Measurements from ENCODE around the gene ZNF700. TPM values are rescaled to one million over a fixed set of nuclear protein-coding genes. Genes with fewer than 3 reads are reported as not detected.

ZNF700 gene
- total and polyA plus RNA-seq, 9 of the 15 experiments (the other 6 are each of a cell fraction or from before 2014, with no cell fraction given) = 10.3 to 24.7 (median 14.1) TPM

GRCh38 chr19:11944656-11945055, 19.7 kb downstream of the ZNF700 start:
- Histone ChIP-seq H3K9me3 (replicated peaks; ENCODE audit: control insufficient read depth, insufficient read depth, low read depth, low read length) (peaks cover 62% of the 10 kb centered on the region), H3K79me2 (ENCODE audit: control insufficient read depth, insufficient read depth, low read length) (peaks cover 36% of the 10 kb centered on the region), H3K9ac (ENCODE audit: insufficient read depth in 1 of 2, low read depth in 2 of 2, low read length in 2 of 2) (no peak overlapping the region), H3K4me3 (no peak overlapping the region), H3K36me3 (ENCODE audit: control insufficient read depth, insufficient read depth, low read length) (peaks cover 61% of the 10 kb centered on the region), H3K4me2 (ENCODE audit: insufficient read depth, low read length) (no peak overlapping the region), H3K27me3 (ENCODE audit: control insufficient read depth in 2 of 2, insufficient read depth in 2 of 2, low read length in 2 of 2) (no peaks in the 10 kb centered on the region), H2AFZ (ENCODE audit: low read depth, low read length) (no peak overlapping the region), H3K9me1 (ENCODE audit: control insufficient read depth, insufficient read depth, low read length) (no peaks in the 10 kb centered on the region), H4K20me1 (replicated peaks; ENCODE audit: control insufficient read depth, insufficient read depth, low read length) (no peaks in the 10 kb centered on the region), H3K27ac (ENCODE audit: extremely low read depth, low read depth, low read length) (no peak overlapping the region), H3K4me1 (replicated peaks in 1 of 2; ENCODE audit: control insufficient read depth in 2 of 2, insufficient read depth in 2 of 2, low read length in 2 of 2) (no peaks in the 10 kb centered on the region)
- ChIA-PET POLR2A (no interaction called here), CTCF (ENCODE audit: low intra/inter-chr PET ratio) (no interaction called here)
- ATAC-seq (no peak), FAIRE-seq (no peak), DNase-seq (ENCODE audit: extremely low read depth in 1 of 4, low spot score in 3 of 4) (no peak)
- in situ Hi-C loops (cut with MboI) = no loop called here
- no TSS peak for BruUV-seq (replicated peaks)
- 98% methylated on average over 4 of the region's 4 CpGs for WGBS (ENCODE audit: insufficient coverage, low coverage, missing lambda C conversion rate)
- intact Hi-C loops (cut with micrococcal nuclease) = no loop called here
- TF ChIP-seq HLTF (IDR thresholded peaks at IDR 0.05) (no peak), GATAD2B (IDR thresholded peaks at IDR 0.05; ENCODE audit: borderline replicate concordance) (no peak), STAT6 (CRISPR knock-in tag; IDR thresholded peaks at IDR 0.05) (no peak), ZNF354B (CRISPR knock-in tag; IDR thresholded peaks at IDR 0.05) (no peak), ZHX1 (conservative IDR thresholded peaks at IDR 0.05; ENCODE audit: low read length) (no peak), MTA1 (IDR thresholded peaks at IDR 0.05; ENCODE audit: borderline replicate concordance) (no peak), TFAP4 (CRISPR knock-in tag; IDR thresholded peaks at IDR 0.05; ENCODE audit: borderline replicate concordance) (no peak), IRF2 (CRISPR knock-in tag; IDR thresholded peaks at IDR 0.05) (no peak), RAD51 (IDR thresholded peaks at IDR 0.05; ENCODE audit: borderline replicate concordance, low read depth) (no peak), TEAD2 (tag; IDR thresholded peaks at IDR 0.05) (no peak), ZFP30 (CRISPR knock-in tag; IDR thresholded peaks at IDR 0.05; ENCODE audit: borderline replicate concordance) (no peak)
- TF ChIP-seq, protein P1, sequence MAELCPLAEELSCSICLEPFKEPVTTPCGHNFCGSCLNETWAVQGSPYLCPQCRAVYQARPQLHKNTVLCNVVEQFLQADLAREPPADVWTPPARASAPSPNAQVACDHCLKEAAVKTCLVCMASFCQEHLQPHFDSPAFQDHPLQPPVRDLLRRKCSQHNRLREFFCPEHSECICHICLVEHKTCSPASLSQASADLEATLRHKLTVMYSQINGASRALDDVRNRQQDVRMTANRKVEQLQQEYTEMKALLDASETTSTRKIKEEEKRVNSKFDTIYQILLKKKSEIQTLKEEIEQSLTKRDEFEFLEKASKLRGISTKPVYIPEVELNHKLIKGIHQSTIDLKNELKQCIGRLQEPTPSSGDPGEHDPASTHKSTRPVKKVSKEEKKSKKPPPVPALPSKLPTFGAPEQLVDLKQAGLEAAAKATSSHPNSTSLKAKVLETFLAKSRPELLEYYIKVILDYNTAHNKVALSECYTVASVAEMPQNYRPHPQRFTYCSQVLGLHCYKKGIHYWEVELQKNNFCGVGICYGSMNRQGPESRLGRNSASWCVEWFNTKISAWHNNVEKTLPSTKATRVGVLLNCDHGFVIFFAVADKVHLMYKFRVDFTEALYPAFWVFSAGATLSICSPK (IDR thresholded peaks at IDR 0.05; ENCODE audit: borderline replicate concordance) = no peak
- TF ChIP-seq, protein P2, sequence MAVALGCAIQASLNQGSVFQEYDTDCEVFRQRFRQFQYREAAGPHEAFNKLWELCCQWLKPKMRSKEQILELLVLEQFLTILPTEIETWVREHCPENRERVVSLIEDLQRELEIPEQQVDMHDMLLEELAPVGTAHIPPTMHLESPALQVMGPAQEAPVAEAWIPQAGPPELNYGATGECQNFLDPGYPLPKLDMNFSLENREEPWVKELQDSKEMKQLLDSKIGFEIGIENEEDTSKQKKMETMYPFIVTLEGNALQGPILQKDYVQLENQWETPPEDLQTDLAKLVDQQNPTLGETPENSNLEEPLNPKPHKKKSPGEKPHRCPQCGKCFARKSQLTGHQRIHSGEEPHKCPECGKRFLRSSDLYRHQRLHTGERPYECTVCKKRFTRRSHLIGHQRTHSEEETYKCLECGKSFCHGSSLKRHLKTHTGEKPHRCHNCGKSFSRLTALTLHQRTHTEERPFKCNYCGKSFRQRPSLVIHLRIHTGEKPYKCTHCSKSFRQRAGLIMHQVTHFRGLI (CRISPR knock-in tag; IDR thresholded peaks at IDR 0.05) = no peak
